GM12878 (cell line): ENCODE results near the gene TSPO2. TPM values are rescaled to one million over a fixed set of nuclear protein-coding genes. Genes with fewer than 3 reads are reported as not detected.

Experiments used
- ATAC-seq: fragments of 200-7000 bp; cut with Tn5 transposase; 3 replicates; pipeline ENCODE4 v1.9.1; 2020; ENCODE audit warnings: mild to moderate bottlenecking, moderate library complexity
- BruUV-seq: library from RNA; stranded (reverse); fragments of 400-500 nt; replicated peaks from 2 replicates; lab custom pipeline; 2021; lab: Mats Ljungman, UMichigan
- CTCF ChIA-PET: fragments of 300-600 bp; sonication (Branson Sonifier 250); formaldehyde crosslinking; extraction: SDS; loops from one replicate; lab custom pipeline; 2021; ENCODE audit warnings: inconsistent platforms; lab: Yijun Ruan, JAX
- POLR2A ChIA-PET: fragments of 350-600 bp; formaldehyde crosslinking; extraction: SDS; loops from one replicate; lab custom pipeline; 2021; ENCODE audit warnings: inconsistent platforms; lab: Charles Lee
- RAD21 ChIA-PET: fragments of 300-600 bp; sonication (Branson Sonifier 250); formaldehyde crosslinking; loops from one replicate; lab custom pipeline; 2023; ENCODE audit warnings: antibody characterized with exemption; ENCODE audit not compliant: unreplicated experiment; lab: Charles Lee
- SMC1A ChIA-PET: fragments of 300-600 bp; sonication (Branson Sonifier 250); formaldehyde crosslinking; loops from one replicate; lab custom pipeline; 2023; ENCODE audit not compliant: unreplicated experiment, uncharacterized antibody; lab: Charles Lee
- DNase-seq: peaks from one replicate; pipeline ENCODE4 v3.0.0-alpha.2; 2011; ENCODE audit warnings: low read depth, low spot score
- FAIRE-seq: peaks from 3 replicates; lab custom pipeline; 2011; peaks lifted over from hg19 to GRCh38; lab: Jason Lieb, UNC
- H2AFZ ChIP-seq: 2 replicates; pipeline ENCODE4 v1.6.0; 2011; ENCODE audit warnings: low read depth, low read length, control low read depth; ENCODE audit not compliant: control insufficient read depth
- H3K27ac ChIP-seq: 2 replicates; pipeline ENCODE4 v1.5.1; 2011; ENCODE audit warnings: control low read depth; ENCODE audit not compliant: control insufficient read depth, insufficient read depth
- H3K27me3 ChIP-seq, 2 experiments: replicated peaks in 1 of 2; 2 replicates each; pipeline versions ENCODE4 v1.6.0 to v1.6.1; 2011; ENCODE audit warnings: low read length in 1 of 2; ENCODE audit not compliant: control insufficient read depth in 2 of 2, insufficient read depth in 2 of 2
- H3K36me3 ChIP-seq, 2 experiments: 2 replicates each; pipeline ENCODE4 v1.5.1; 2011; ENCODE audit warnings: low read length in 1 of 2; ENCODE audit not compliant: control insufficient read depth in 2 of 2, insufficient read depth in 2 of 2
- H3K4me1 ChIP-seq: 2 replicates; pipeline ENCODE4 v1.6.1; 2011; ENCODE audit warnings: mild to moderate bottlenecking, low read length, moderate library complexity, mixed read lengths; ENCODE audit not compliant: control insufficient read depth, insufficient read depth
- H3K4me2 ChIP-seq: 2 replicates; pipeline ENCODE4 v1.6.0; 2011; ENCODE audit warnings: control low read depth; ENCODE audit not compliant: control insufficient read depth, insufficient read depth
- H3K4me3 ChIP-seq: fragments of 200-600 bp; sonication (generic); 2 replicates; pipeline ENCODE4 v1.5.1; 2016
- H3K79me2 ChIP-seq: 2 replicates; pipeline ENCODE4 v1.6.0; 2011; ENCODE audit warnings: low read length; ENCODE audit not compliant: control insufficient read depth, insufficient read depth
- H3K9ac ChIP-seq: 2 replicates; pipeline ENCODE4 v1.8.0; 2011; ENCODE audit warnings: low read length, control low read depth, mixed read lengths; ENCODE audit not compliant: control insufficient read depth, insufficient read depth
- H3K9me3 ChIP-seq: replicated peaks from 3 replicates; pipeline ENCODE4 v1.5.1; 2011; ENCODE audit warnings: mild to moderate bottlenecking, low read length; ENCODE audit not compliant: control insufficient read depth, insufficient read depth
- H4K20me1 ChIP-seq: 2 replicates; pipeline ENCODE4 v1.6.0; 2011; ENCODE audit not compliant: control insufficient read depth, insufficient read depth
- ASH2L ChIP-seq: fragments of 300-600, 200-600 bp; sonication (generic); IDR thresholded peaks from 2 replicates; pipeline ENCODE4 v1.6.1; 2017; ENCODE audit warnings: low read depth, mild to moderate bottlenecking, borderline replicate concordance
- ATF2 ChIP-seq: IDR thresholded peaks from 2 replicates; pipeline ENCODE4 v1.6.1; 2012; ENCODE audit warnings: low read length, inconsistent platforms
- CBFB ChIP-seq: IDR thresholded peaks from 2 replicates; pipeline ENCODE4 v1.6.1; 2016; ENCODE audit warnings: antibody characterized with exemption, low read depth
- CTCF ChIP-seq, 3 experiments: IDR thresholded peaks in 2 of 3; conservative IDR thresholded peaks in 1 of 3; 2 replicates each; pipeline ENCODE4 v1.5.1; 2011; ENCODE audit warnings: low read depth in 3 of 3, low read length in 3 of 3, mild to moderate bottlenecking in 3 of 3, control low read depth in 2 of 3, moderate library complexity in 2 of 3, inconsistent platforms in 1 of 3, mixed read lengths in 1 of 3; ENCODE audit not compliant: control insufficient read depth in 2 of 3, insufficient read depth in 1 of 3; ENCODE audit errors: extremely low read depth in 1 of 3
- DPF2 ChIP-seq: fragments of 450-650 bp; IDR thresholded peaks from 2 replicates; pipeline ENCODE4 v1.6.1; 2017; ENCODE audit warnings: mild to moderate bottlenecking
- HDGF ChIP-seq: fragments of 450-650 bp; IDR thresholded peaks from 2 replicates; pipeline ENCODE4 v1.6.1; 2016; ENCODE audit warnings: antibody characterized with exemption
- NFYA ChIP-seq: IDR thresholded peaks from 2 replicates; pipeline ENCODE4 v1.6.1; 2011; ENCODE audit warnings: low read depth, mild to moderate bottlenecking, low read length, improper control_type of control experiment, borderline replicate concordance
- NR2C2 ChIP-seq: IDR thresholded peaks from 2 replicates; pipeline ENCODE4 v1.6.1; 2011; ENCODE audit warnings: borderline replicate concordance, low read depth; ENCODE audit not compliant: control insufficient read depth, insufficient read length
- PAX5 ChIP-seq: IDR thresholded peaks from 2 replicates; pipeline ENCODE4 v1.6.1; 2011; ENCODE audit warnings: low read depth, low read length, borderline replicate concordance
- PAX8 ChIP-seq: fragments of 450-650 bp; IDR thresholded peaks from 2 replicates; pipeline ENCODE4 v1.6.1; 2017; ENCODE audit warnings: mild to moderate bottlenecking, moderate library complexity
- PML ChIP-seq: IDR thresholded peaks from 2 replicates; pipeline ENCODE4 v1.6.1; 2012; ENCODE audit warnings: low read length, inconsistent platforms
- POU2F2 ChIP-seq: IDR thresholded peaks from 3 replicates; pipeline ENCODE4 v1.6.1; 2011; ENCODE audit warnings: low read depth, mild to moderate bottlenecking, low read length, borderline replicate concordance
- SMAD1 ChIP-seq: fragments of 450-650 bp; IDR thresholded peaks from 2 replicates; pipeline ENCODE4 v1.6.1; 2018; ENCODE audit warnings: mild to moderate bottlenecking, low read depth; ENCODE audit not compliant: partially characterized antibody
- SMAD5 ChIP-seq: IDR thresholded peaks from 2 replicates; pipeline ENCODE4 v1.6.1; 2016; ENCODE audit warnings: antibody characterized with exemption, low read depth
- TCF3 ChIP-seq: IDR thresholded peaks from 2 replicates; pipeline ENCODE4 v1.6.1; 2012; ENCODE audit warnings: low read depth, mild to moderate bottlenecking, low read length, borderline replicate concordance; ENCODE audit not compliant: insufficient read depth
- ZNF217 ChIP-seq: fragments of 450-650 bp; IDR thresholded peaks from 2 replicates; pipeline ENCODE4 v1.6.1; 2017; ENCODE audit warnings: antibody characterized with exemption, mild to moderate bottlenecking
- WGBS: methylation state at CpG from one replicate; pipeline ENCODE4 v1.1.6; 2016; ENCODE audit warnings: low lambda C conversion rate; ENCODE audit not compliant: insufficient replicate concordance, insufficient coverage; ENCODE audit errors: missing lambda C conversion rate; 5-methylcytosine and 5-hydroxymethylcytosine counted together
- in situ Hi-C: fragments of 300-500 bp; cut with MboI; formaldehyde crosslinking; loops from 9 replicates; pipeline ENCODE4 v1.14.3; 2018; ENCODE audit warnings: mixed read lengths
- intact Hi-C: fragments of 100-400 bp; cut with micrococcal nuclease; formaldehyde crosslinking; loops from one replicate; pipeline ENCODE4 v1.14.2; 2022; ENCODE audit not compliant: unreplicated experiment
- polyA plus RNA-seq, 11 experiments: library from polyadenylated mRNA; depleted of rRNA in 4 of 11; unstranded in 6 of 11; stranded (reverse) in 5 of 11; fragments of >200 nt; fragmentation: Nextera tagmentation in 4 of 11; fragmentation: Illumina TruSeq in 1 of 11; extraction: Ambion mirVana in 4 of 11; extraction: Trizol in 1 of 11; gene quantifications; 1 replicate in 1 of 11; 2 replicates in 10 of 11; pipeline versions ENCODE4 v1.2.1 to v1.2.3, GENCODE V29; 2011 to 2016; ENCODE audit warnings: inconsistent platforms in 2 of 11, missing spikeins in 2 of 11, low read depth in 1 of 11
- total RNA-seq, 4 experiments: library from RNA; depleted of rRNA in 3 of 4; stranded (reverse); fragments of >200 nt in 3 of 4; fragmentation: Illumina TruSeq in 1 of 4; extraction: Trizol in 1 of 4; gene quantifications; 2 replicates each; pipeline versions ENCODE4 v1.2.1 to v1.2.3, GENCODE V29; 2013 to 2021

The TSPO2 gene
- total and polyA plus RNA-seq, 10 of the 15 experiments (the other 5 are each of a cell fraction or from before 2014, with no cell fraction given): not detected

- TF ChIP-seq SMAD1: no peak
- no peak for TF ChIP-seq ATF2
- no peak for TF ChIP-seq PML
- TF ChIP-seq NFYA: no peak
- TF ChIP-seq DPF2: no peak
- TF ChIP-seq PAX8: 0 out of 2 replicates have a peak, but pooled peaks have one; percentile 62
- no peak for TF ChIP-seq HDGF
Measured at GRCh38 chr6:41071501-41071922, 29.2 kb downstream of the TSPO2 start (continued).

DNA sequence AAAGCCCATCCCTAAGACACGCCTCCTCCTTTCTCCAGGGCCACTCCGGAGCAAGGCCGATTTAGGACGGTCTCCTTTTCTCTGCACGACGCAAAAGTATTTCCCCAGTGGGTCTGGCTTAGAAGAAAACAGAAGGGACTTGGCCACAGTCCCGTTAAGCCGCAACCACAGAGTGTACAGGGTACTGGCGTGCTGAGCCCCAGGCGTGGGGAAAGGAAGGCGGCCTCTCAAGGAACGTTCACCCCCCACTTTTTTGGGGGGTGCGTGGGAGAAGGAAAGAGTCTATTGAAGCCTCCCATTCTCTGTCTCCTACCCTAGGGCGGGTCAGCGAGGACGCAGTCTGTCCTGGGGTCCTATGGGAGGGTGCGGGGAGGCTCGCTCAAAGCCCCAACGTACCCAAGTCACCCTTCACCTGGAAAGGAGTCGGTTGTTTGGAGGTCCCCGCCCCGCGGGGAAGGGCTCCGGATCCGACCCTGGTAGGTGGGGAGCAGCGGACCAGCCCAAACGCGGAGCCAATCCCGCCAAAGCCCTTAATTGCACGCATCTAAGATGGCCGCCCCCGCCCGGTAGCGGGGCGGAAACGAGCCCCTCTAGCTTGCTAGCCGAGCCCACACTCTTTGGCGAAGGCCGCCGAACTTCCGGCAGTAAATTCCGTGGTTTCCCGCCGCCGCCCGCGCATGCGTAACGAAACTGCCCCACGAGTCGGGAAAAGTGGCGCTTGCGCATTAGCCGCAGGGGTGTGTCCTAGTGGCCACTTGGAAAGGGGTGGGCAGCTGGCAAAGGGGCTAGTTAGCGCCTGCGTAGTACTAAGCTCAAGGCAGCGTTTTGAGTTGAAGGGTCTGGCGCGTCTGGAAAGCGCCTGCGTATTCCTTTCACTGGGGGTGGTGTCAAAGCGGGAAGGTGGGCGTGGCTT is 29.9 kb downstream of the TSPO2 start, which contains the start of gene OARD1:
Gene OARD1, minus strand, starts transcription at position 434 of the 913 bp plus-strand sequence. CDS start 722 bp downstream, outside the sequence.
- peak within 1 kb of the TSS; percentile 94 for H3K9ac ChIP-seq
- ChIA-PET RAD21 (interaction anchor here (0.8 to 1.2 kb wide), 4 partner anchors 20 to 1843 kb away, joined by 3 to 7 read pairs (median 4); partner anchors contain the start of gene KCNK5), SMC1A (interaction anchor here (0.8 to 1.3 kb wide), 6 partner anchors 8 to 246 kb away, joined by 3 to 5 read pairs (median 3); no protein-coding TSS in a partner anchor), POLR2A (interaction anchor here (0.6 to 1.5 kb wide), 5 partner anchors 9 to 1500 kb away, joined by 3 to 5 read pairs (median 3); partner anchors contain the start of gene TREML2), CTCF (interaction anchor here (1.0 to 6.5 kb wide), 6 partner anchors 35 to 262 kb away, joined by 3 to 62 read pairs (median 6); partner anchors contain the start of gene UNC5CL)
- no peaks in the 10 kb centered on the region for H4K20me1 ChIP-seq
- peak within 1 kb of the TSS; percentile 99 for H3K27ac ChIP-seq
- peaks cover 0 to 3% of the 10 kb centered on the region in 2 experiments; a peak in 2 of 4 replicates for H3K36me3 ChIP-seq
- WGBS: under 1% methylated on average over 63 of the region's 63 CpGs
- peak within 1 kb of the TSS; percentile 86 for H2AFZ ChIP-seq
- in situ Hi-C loops: no loop called here
- H3K27me3 ChIP-seq: no peaks in the 10 kb centered on the region
- peak; percentile 99 for FAIRE-seq
- H3K9me3 ChIP-seq: no peaks in the 10 kb centered on the region
- peaks cover 7% of the 10 kb centered on the region; the same call in 1 of the 2 replicates for H3K4me1 ChIP-seq
- no TSS peak for BruUV-seq
- intact Hi-C loops: loop anchor here (10.0 kb wide), 1 partner anchor 663 kb away; the partner anchor contains the start of gene TFEB
- ATAC-seq: peak; percentile 83
- peaks cover 53% of the 10 kb centered on the region for H3K79me2 ChIP-seq
- peak; percentile 97 for DNase-seq
- peak within 1 kb of the TSS; percentile 88 for H3K4me3 ChIP-seq
- peak within 1 kb of the TSS; percentile 80 for H3K4me2 ChIP-seq
- TF ChIP-seq NR2C2: no peak
- 0 out of 3 replicates have a peak, but pooled peaks have one; percentile 53 for TF ChIP-seq POU2F2
- TF ChIP-seq TCF3: 0 out of 2 replicates have a peak, but pooled peaks have one; percentile 15
- no peak for TF ChIP-seq CTCF (IDR thresholded peaks at IDR 0.05 in 2 of 3, conservative IDR thresholded peaks at IDR 0.05 in 1 of 3; ENCODE audit: control insufficient read depth in 2 of 3, extremely low read depth in 1 of 3, insufficient read depth in 1 of 3, low read depth in 3 of 3, low read length in 3 of 3)
- no peak for TF ChIP-seq ASH2L
- TF ChIP-seq CBFB: peak; percentile 54; the same call in 1 of the 2 replicates
- no peak for TF ChIP-seq PAX8
- TF ChIP-seq SMAD5: peak; percentile 62
- no peak for TF ChIP-seq ATF2
- TF ChIP-seq HDGF: peak; percentile 98
- peak; percentile 6; the same call in 1 of the 2 replicates for TF ChIP-seq PAX5
- TF ChIP-seq ZNF217: no peak
